ENCODE measurements around the gene CACNG8.
"Not testable (repeated sequence)": the region's sequence is repeated elsewhere in the genome, so short reads cannot be mapped to it uniquely, and the experiment has no call there.

The CACNG8 gene

DNA sequence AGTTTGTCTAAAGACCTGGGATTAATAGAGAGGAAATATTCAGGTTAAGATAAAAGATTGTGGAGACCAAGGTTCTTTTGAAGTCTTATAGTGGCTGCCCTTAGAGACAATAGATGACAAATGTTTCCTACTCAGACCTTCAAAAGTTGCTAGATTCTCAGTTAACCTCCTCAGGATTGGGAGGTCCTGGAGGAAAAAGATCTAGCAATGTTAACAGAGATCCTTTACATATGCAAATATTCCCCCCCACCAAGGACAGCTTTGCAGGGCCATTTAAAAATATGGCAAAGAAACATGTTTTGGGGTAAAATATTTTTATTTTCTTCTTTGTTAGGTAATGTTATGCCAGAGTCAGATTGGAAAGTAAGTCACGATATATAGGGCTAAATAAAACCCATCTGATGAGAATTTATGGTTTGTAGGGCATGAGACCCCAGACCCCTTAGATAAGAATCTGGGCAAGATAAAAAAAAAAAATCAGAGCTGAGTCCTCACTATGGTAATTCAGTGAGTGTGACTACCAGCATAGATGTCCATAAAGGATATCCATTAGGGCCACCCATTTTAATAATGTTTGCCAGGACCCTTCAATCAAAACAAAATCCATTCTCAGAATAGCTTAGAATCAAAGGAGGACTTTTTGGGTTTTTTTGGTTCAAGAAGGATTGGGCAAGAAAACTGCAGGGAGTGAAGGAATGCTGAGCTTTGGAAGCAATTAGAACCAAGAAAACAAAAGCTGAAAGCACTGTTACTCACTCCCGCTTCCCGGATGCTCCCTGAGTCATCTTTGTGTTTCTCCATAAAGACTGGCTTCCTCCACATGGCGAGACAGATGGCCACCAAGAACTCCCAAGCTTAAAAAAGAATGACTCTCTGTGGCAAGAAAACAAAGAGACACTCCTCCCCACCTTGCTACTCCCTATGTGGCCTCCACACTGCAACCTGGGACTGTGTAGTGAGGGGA, 72.8 kb downstream of the CACNG8 start:
- no peak for DNase-seq (ENCODE audit: low read depth)

- DNase-seq (ENCODE audit: low read depth) = not testable (repeated sequence)
Observed at GRCh38 chr19:54036542-54036941, 73.8 kb downstream of the CACNG8 start.
